ENCODE measurements around the gene INPP4B. TPM values are rescaled to one million over a fixed set of nuclear protein-coding genes. Genes with fewer than 3 reads are reported as not detected.

INPP4B gene
- total RNA-seq, 2 donors from 2014 or later, result 10.0 to 14.1 TPM

GRCh38 chr4:142485452-142485851 is 360.6 kb downstream of the INPP4B start:
- intact Hi-C loops (cut with DNase I), result no loop called here
- H3K27me3 ChIP-seq, result no peaks in the 10 kb centered on the region
- no peaks in the 10 kb centered on the region for H3K36me3 ChIP-seq
- no peak overlapping the region for H3K27ac ChIP-seq
- no peaks in the 10 kb centered on the region for H3K9me3 ChIP-seq
- H3K4me1 ChIP-seq, result no peaks in the 10 kb centered on the region
- no peak overlapping the region for H3K9ac ChIP-seq (ENCODE audit: low read depth in 2 of 2, low read length in 2 of 2)
- no peak for TF ChIP-seq CTCF (IDR thresholded peaks at IDR 0.05)
- no peak overlapping the region for H3K4me3 ChIP-seq
- no peak for DNase-seq

- no peak for DNase-seq
- TF ChIP-seq CTCF (IDR thresholded peaks at IDR 0.05), result no peak
- H3K27ac ChIP-seq, result no peak overlapping the region
- H3K4me3 ChIP-seq, result no peak overlapping the region
- no peaks in the 10 kb centered on the region for H3K9me3 ChIP-seq
- no peaks in the 10 kb centered on the region for H3K36me3 ChIP-seq
- no peaks in the 10 kb centered on the region for H3K4me1 ChIP-seq
- intact Hi-C loops (cut with DNase I), result no loop called here
- no peaks in the 10 kb centered on the region for H3K27me3 ChIP-seq
- H3K9ac ChIP-seq (ENCODE audit: low read depth in 2 of 2, low read length in 2 of 2), result no peak overlapping the region
Measured at GRCh38 chr4:142480244-142480643, 365.9 kb downstream of the INPP4B start.

GRCh38 chr4:142475663-142476062 is 370.4 kb downstream of the INPP4B start:
- Histone ChIP-seq H3K4me1 (no peaks in the 10 kb centered on the region), H3K27ac (no peak overlapping the region), H3K4me3 (no peak overlapping the region), H3K36me3 (no peaks in the 10 kb centered on the region), H3K9ac (ENCODE audit: low read depth in 2 of 2, low read length in 2 of 2) (no peak overlapping the region), H3K9me3 (no peaks in the 10 kb centered on the region), H3K27me3 (no peaks in the 10 kb centered on the region)
- intact Hi-C loops (cut with DNase I), result no loop called here
- no peak for DNase-seq
- TF ChIP-seq CTCF (IDR thresholded peaks at IDR 0.05), result no peak

- intact Hi-C loops (cut with DNase I), result no loop called here
- no peaks in the 10 kb centered on the region for H3K4me1 ChIP-seq
- H3K9ac ChIP-seq (ENCODE audit: low read depth in 2 of 2, low read length in 2 of 2), result no peak overlapping the region
- H3K9me3 ChIP-seq, result no peaks in the 10 kb centered on the region
- no peaks in the 10 kb centered on the region for H3K36me3 ChIP-seq
- H3K4me3 ChIP-seq, result no peak overlapping the region
- DNase-seq, result no peak
- H3K27ac ChIP-seq, result no peak overlapping the region
- TF ChIP-seq CTCF (IDR thresholded peaks at IDR 0.05), result no peak
- H3K27me3 ChIP-seq, result no peaks in the 10 kb centered on the region
Measured at GRCh38 chr4:142474398-142475087, 371.6 kb downstream of the INPP4B start.

- H3K9me3 ChIP-seq, result no peaks in the 10 kb centered on the region
- H3K4me3 ChIP-seq, result no peak overlapping the region
- no peaks in the 10 kb centered on the region for H3K27me3 ChIP-seq
- no peaks in the 10 kb centered on the region for H3K36me3 ChIP-seq
- no peak overlapping the region for H3K27ac ChIP-seq
- no peaks in the 10 kb centered on the region for H3K4me1 ChIP-seq
- intact Hi-C loops (cut with DNase I), result no loop called here
- no peak for DNase-seq
- TF ChIP-seq CTCF (IDR thresholded peaks at IDR 0.05), result no peak
- H3K9ac ChIP-seq (ENCODE audit: low read depth in 2 of 2, low read length in 2 of 2), result no peak overlapping the region
Measured at GRCh38 chr4:142473960-142474338, 372.2 kb downstream of the INPP4B start.

Data from colonic mucosa (tissue), 4 donors.